Psoas muscle (tissue), 8 donors: ENCODE results near the gene FNDC3B. TPM values are rescaled to one million over a fixed set of nuclear protein-coding genes. Genes with fewer than 3 reads are reported as not detected.
"Not testable (repeated sequence)": the region's sequence is repeated elsewhere in the genome, so short reads cannot be mapped to it uniquely, and the experiment has no call there.

Experiments used
- ATAC-seq, 4 donors: fragments of 200-7000 bp; cut with Tn5 transposase; one replicate each; pipeline ENCODE4 v1.9.1; 2020; ENCODE audit warnings: moderate library complexity in 3 of 4, mild to moderate bottlenecking in 2 of 4
- DNase-seq, 2 donors: peaks; one replicate each; pipeline ENCODE4 v3.0.0-alpha.2; 2020
- H3K27ac ChIP-seq: fragments of 200-600 bp; one replicate; pipeline ENCODE4 v1.8.0; 2022
- H3K27me3 ChIP-seq, 3 donors: fragments of 200-600 bp in 1 of 3; one replicate each; pipeline versions ENCODE4 v1.6.1 to v1.8.0; 2013 to 2022; ENCODE audit warnings: low read length in 2 of 3, mild to moderate bottlenecking in 2 of 3, moderate library complexity in 1 of 3; ENCODE audit not compliant: insufficient read depth in 3 of 3
- H3K36me3 ChIP-seq, 2 donors: fragments of 200-600 bp in 1 of 2; one replicate each; pipeline versions ENCODE4 v1.6.1 to v1.8.0; 2013 to 2022; ENCODE audit warnings: low read depth in 1 of 2, mild to moderate bottlenecking in 1 of 2, moderate library complexity in 1 of 2; ENCODE audit not compliant: insufficient read depth in 1 of 2
- H3K4me1 ChIP-seq: fragments of 200-600 bp; one replicate; pipeline ENCODE4 v1.8.0; 2022
- H3K4me3 ChIP-seq: fragments of 200-600 bp; one replicate; pipeline ENCODE4 v1.8.0; 2022; ENCODE audit warnings: mild to moderate bottlenecking
- H3K9me3 ChIP-seq: fragments of 200-600 bp; one replicate; pipeline ENCODE4 v1.8.0; 2022
- WGBS, 3 donors: extraction: QIAGEN DNeasy Blood & Tissue Kit; methylation state at CpG; one replicate each; pipeline versions ENCODE4 v1.1.6 to v1.1.7; 2013; 5-methylcytosine and 5-hydroxymethylcytosine counted together
- intact Hi-C, 2 donors: fragments of 100-400 bp; cut with DNase I; formaldehyde crosslinking; loops; one replicate each; pipeline versions ENCODE4 v1.11.0 to v1.14.2; 2022
- polyA plus RNA-seq, 3 donors: library from polyadenylated mRNA; stranded (reverse); fragments of 200-250 nt; gene quantifications; one replicate each; pipeline ENCODE4 v1.2.3, GENCODE V29; 2013
- total RNA-seq, 4 donors: library from RNA; stranded (reverse); fragmentation: NEBNext Ultra II Directional in 2 of 4; extraction: Animal tissue kit (Norgen Biotek cat#: 25700) in 2 of 4; gene quantifications; one replicate each; pipeline versions ENCODE4 v1.2.1 to v1.2.4, GENCODE V29; 2021 to 2023
- TF ChIP-seq, protein P1 (sequence below): fragments of 200-600 bp; IDR thresholded peaks from one replicate; pipeline ENCODE4 v1.8.0; 2022; ENCODE audit warnings: antibody characterized with exemption
- donor health status: healthy with polysubstance abuse.
- donor health status: DM: no; HTN: no; CAD: no; lungs with moderate emphysema.
- donor health status: Bipolar disorder and iron deficiency.
- donor health status: healthy.
- donor health status: DM: yes; HTN: yes; CAD: no.
- donor health status: DM: no; HTN: no; CAD: no.
- donor health status: DM: no; HTN: no; CAD: no.
- donor health status: DM: yes; HTN: yes; CAD: no.

Gene FNDC3B
- total and polyA plus RNA-seq, 7 donors = 12.4 to 133 (median 50.8) TPM

- Histone ChIP-seq H3K4me1 (no peaks in the 10 kb centered on the region), H3K4me3 (no peak overlapping the region), H3K27ac (no peak overlapping the region), H3K27me3 (no peaks in the 10 kb centered on the region), H3K36me3 (no peaks in the 10 kb centered on the region), H3K9me3 (no peaks in the 10 kb centered on the region)
- ATAC-seq = no peak
- WGBS, 3 donors = 94 to 98% (median 97%) methylated on average over 2 of the region's 2 CpGs
- DNase-seq = no peak
- TF ChIP-seq, protein P1, sequence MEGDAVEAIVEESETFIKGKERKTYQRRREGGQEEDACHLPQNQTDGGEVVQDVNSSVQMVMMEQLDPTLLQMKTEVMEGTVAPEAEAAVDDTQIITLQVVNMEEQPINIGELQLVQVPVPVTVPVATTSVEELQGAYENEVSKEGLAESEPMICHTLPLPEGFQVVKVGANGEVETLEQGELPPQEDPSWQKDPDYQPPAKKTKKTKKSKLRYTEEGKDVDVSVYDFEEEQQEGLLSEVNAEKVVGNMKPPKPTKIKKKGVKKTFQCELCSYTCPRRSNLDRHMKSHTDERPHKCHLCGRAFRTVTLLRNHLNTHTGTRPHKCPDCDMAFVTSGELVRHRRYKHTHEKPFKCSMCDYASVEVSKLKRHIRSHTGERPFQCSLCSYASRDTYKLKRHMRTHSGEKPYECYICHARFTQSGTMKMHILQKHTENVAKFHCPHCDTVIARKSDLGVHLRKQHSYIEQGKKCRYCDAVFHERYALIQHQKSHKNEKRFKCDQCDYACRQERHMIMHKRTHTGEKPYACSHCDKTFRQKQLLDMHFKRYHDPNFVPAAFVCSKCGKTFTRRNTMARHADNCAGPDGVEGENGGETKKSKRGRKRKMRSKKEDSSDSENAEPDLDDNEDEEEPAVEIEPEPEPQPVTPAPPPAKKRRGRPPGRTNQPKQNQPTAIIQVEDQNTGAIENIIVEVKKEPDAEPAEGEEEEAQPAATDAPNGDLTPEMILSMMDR = no peak
- intact Hi-C loops = no loop called here
Observed at GRCh38 chr3:171996178-171996817, 43.1 kb upstream of the FNDC3B start.

GRCh38 chr3:171998731-171999130 lies 40.6 kb upstream of the FNDC3B start:
- WGBS, 3 donors = 94 to 95% (median 94%) methylated on average over 5 to 19 of the region's 24 CpGs
- H3K4me3 ChIP-seq, ATAC-seq, H3K9me3 ChIP-seq, DNase-seq, H3K27me3 ChIP-seq, H3K36me3 ChIP-seq, H3K4me1 ChIP-seq, intact Hi-C loops, H3K27ac ChIP-seq: not testable (repeated sequence)

GRCh38 chr3:172001616-172002015 lies 37.8 kb upstream of the FNDC3B start:
- H3K9me3 ChIP-seq, ATAC-seq, H3K4me1 ChIP-seq, H3K27ac ChIP-seq, H3K27me3 ChIP-seq, H3K36me3 ChIP-seq, DNase-seq, intact Hi-C loops, H3K4me3 ChIP-seq: not testable (repeated sequence)
- WGBS, 3 donors = 74 to 92% (median 88%) methylated on average over 1 of the region's 1 CpG

GRCh38 chr3:172002512-172003078 lies 36.8 kb upstream of the FNDC3B start:
- Histone ChIP-seq H3K9me3 (no peaks in the 10 kb centered on the region), H3K27me3 (no peaks in the 10 kb centered on the region), H3K36me3 (no peaks in the 10 kb centered on the region), H3K4me3 (no peak overlapping the region), H3K4me1 (no peaks in the 10 kb centered on the region), H3K27ac (no peak overlapping the region)
- ATAC-seq (no peak), DNase-seq (no peak)
- TF ChIP-seq, protein P1 = no peak
- WGBS, 3 donors = 81 to 85% (median 82%) methylated on average over 4 of the region's 4 CpGs
- intact Hi-C loops = no loop called here

DNA sequence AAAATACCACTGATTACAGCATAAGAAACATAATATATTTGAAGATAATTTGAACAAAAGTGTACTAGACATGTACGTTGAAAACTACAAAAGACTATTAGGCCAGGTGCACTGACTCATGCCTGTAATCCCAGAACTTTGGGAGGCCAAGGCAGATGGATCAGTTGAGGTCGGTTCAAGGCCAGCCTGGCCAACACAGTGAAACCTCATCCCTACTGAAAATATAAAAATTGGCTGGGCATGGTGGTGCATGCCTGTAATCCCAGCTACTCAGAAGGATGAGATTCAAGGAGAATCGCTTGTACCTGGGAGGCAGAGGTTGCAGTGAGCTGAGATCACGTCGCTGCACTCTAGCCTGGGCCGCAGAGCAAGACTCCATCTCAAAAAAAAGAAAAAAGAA lies 36.2 kb upstream of the FNDC3B start:
- WGBS, 3 donors = 64 to 74% (median 66%) methylated on average over 6 of the region's 6 CpGs
- intact Hi-C loops = no loop called here
- no peak for DNase-seq

More for the DNA sequence above, 36.2 kb upstream of the FNDC3B start:
- Histone ChIP-seq H3K27ac (no peak overlapping the region), H3K4me1 (no peaks in the 10 kb centered on the region), H3K9me3 (no peaks in the 10 kb centered on the region), H3K27me3 (no peaks in the 10 kb centered on the region), H3K4me3 (no peak overlapping the region), H3K36me3 (no peaks in the 10 kb centered on the region)
- no peak for ATAC-seq
- TF ChIP-seq, protein P1 = no peak
